Fibroblast of lung (primary cell): Measurements from ENCODE around the gene FCER2.

Source experiments
- EZH2 ChIP-seq: IDR thresholded peaks from 2 replicates; pipeline ENCODE4 v1.5.1; 2012; ENCODE audit warnings: low read length, control low read depth, mild to moderate bottlenecking; ENCODE audit errors: missing control alignments
- TF ChIP-seq, protein P1 (sequence below), 2 donors: IDR thresholded peaks in 1 of 2; conservative IDR thresholded peaks in 1 of 2; 1 replicate in 1 of 2; 2 replicates in 1 of 2; pipeline ENCODE4 v1.5.1; 2011 to 2012; ENCODE audit warnings: low read length in 2 of 2, control low read depth in 1 of 2, inconsistent platforms in 1 of 2, low read depth in 1 of 2, mild to moderate bottlenecking in 1 of 2

DNA sequence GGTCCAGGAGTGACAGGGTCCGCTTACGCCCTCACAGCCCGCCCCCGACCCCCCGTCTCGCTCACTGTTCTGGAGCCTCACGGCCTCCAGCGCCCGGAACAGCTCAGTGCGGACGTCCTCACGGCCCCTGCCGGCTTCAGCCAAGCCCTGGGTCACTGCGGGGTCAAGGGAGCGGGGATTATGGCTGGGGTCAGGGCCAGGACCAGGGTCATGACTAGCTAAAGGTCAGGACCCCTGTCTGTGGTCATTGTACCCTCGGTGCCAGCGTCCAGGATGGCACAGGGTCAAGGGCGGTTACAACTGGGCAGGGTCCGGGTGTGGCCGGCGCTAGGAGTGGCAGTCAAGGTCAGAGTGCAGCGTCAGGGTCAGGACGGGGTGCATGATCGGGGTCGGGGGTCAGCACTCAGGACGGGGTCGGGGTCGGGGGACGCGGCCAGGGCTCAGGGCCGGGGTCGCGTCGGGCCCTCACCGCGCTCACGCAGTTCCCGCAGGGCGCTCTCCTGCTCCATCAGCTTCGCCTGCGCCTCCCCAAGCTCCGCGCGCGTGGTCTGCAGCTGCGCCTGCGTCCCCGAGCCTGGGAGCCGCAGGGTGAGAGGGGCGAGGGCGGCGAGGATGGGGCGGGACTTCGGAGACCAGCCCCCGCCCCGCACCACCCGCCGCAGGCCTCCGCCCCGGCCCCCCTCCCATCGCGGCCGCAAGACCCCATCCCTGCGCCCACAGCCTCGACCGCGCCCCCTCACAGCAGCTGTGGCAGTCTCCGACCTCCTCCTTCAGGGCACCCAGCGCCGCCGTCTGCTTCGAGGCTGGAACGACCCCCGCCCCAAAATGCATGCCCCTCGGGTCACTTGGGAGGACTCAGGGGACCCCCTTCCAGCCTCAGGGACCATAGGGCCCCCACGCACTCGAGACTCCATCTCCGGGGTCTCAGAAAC is 28.6 kb upstream of the FCER2 start:
- TF ChIP-seq, protein P1, sequence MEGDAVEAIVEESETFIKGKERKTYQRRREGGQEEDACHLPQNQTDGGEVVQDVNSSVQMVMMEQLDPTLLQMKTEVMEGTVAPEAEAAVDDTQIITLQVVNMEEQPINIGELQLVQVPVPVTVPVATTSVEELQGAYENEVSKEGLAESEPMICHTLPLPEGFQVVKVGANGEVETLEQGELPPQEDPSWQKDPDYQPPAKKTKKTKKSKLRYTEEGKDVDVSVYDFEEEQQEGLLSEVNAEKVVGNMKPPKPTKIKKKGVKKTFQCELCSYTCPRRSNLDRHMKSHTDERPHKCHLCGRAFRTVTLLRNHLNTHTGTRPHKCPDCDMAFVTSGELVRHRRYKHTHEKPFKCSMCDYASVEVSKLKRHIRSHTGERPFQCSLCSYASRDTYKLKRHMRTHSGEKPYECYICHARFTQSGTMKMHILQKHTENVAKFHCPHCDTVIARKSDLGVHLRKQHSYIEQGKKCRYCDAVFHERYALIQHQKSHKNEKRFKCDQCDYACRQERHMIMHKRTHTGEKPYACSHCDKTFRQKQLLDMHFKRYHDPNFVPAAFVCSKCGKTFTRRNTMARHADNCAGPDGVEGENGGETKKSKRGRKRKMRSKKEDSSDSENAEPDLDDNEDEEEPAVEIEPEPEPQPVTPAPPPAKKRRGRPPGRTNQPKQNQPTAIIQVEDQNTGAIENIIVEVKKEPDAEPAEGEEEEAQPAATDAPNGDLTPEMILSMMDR (conservative IDR thresholded peaks at IDR 0.05 in 1 of 2, IDR thresholded peaks at IDR 0.05 in 1 of 2; ENCODE audit: low read depth in 1 of 2, low read length in 2 of 2): no peak
- no peak for TF ChIP-seq EZH2
